ENCODE data around the gene SLC39A11. TPM values are rescaled to one million over a fixed set of nuclear protein-coding genes. Genes with fewer than 3 reads are reported as not detected.
"Not testable (repeated sequence)": the region's sequence is repeated elsewhere in the genome, so short reads cannot be mapped to it uniquely, and the experiment has no call there.

Gene SLC39A11
- polyA plus RNA-seq, 1 donor = 24.4 TPM

GRCh38 chr17:73111386-73111785 lies 18.9 kb upstream of the SLC39A11 start:
- DNase-seq = no peak

- DNase-seq = no peak
These were observed 14.7 kb upstream of the SLC39A11 start for GRCh38 chr17:73107191-73107590.

- DNase-seq = no peak
These were observed 12.9 kb upstream of the SLC39A11 start for GRCh38 chr17:73105431-73105830.

- no peak for DNase-seq
These were observed 12.0 kb upstream of the SLC39A11 start for GRCh38 chr17:73104450-73104849.

GRCh38 chr17:73103641-73104335 lies 11.3 kb upstream of the SLC39A11 start:
- DNase-seq = no peak

GRCh38 chr17:73101031-73101430 lies 8.5 kb upstream of the SLC39A11 start:
- DNase-seq = no peak

- DNase-seq = no peak
These were observed 7.9 kb upstream of the SLC39A11 start for GRCh38 chr17:73100363-73100762.

GRCh38 chr17:73099511-73099910 lies 7.0 kb upstream of the SLC39A11 start:
- no peak for DNase-seq

- no peak for DNase-seq
These were observed 6.4 kb upstream of the SLC39A11 start for GRCh38 chr17:73098919-73099318.

GRCh38 chr17:73097973-73098765 lies 5.7 kb upstream of the SLC39A11 start:
- DNase-seq = not testable (repeated sequence)

- no peak for DNase-seq
These were observed 4.4 kb upstream of the SLC39A11 start for GRCh38 chr17:73096866-73097265.

GRCh38 chr17:73096211-73096610 lies 3.7 kb upstream of the SLC39A11 start:
- DNase-seq = no peak

GRCh38 chr17:73093286-73093685 lies 798 bp upstream of the SLC39A11 start:
- DNase-seq = no peak

GRCh38 chr17:73091770-73092522 lies 542 bp downstream of the SLC39A11 start:
- no peak for DNase-seq

- DNase-seq = no peak
These were observed 1.1 kb downstream of the SLC39A11 start for GRCh38 chr17:73091410-73091769.

- no peak for DNase-seq
These were observed 1.9 kb downstream of the SLC39A11 start for GRCh38 chr17:73090396-73091202.

- no peak for DNase-seq
These were observed 2.9 kb downstream of the SLC39A11 start for GRCh38 chr17:73089322-73090317.

GRCh38 chr17:73088561-73088960 lies 3.9 kb downstream of the SLC39A11 start:
- DNase-seq = no peak

- no peak for DNase-seq
These were observed 9.1 kb downstream of the SLC39A11 start for GRCh38 chr17:73083432-73083831.

GRCh38 chr17:73074566-73074965 lies 17.9 kb downstream of the SLC39A11 start:
- DNase-seq = no peak

Data from left kidney (tissue), 2 donors.